NCI-H1436 treated with DMSO at 0.1 percent for 48 hours (cell line): ENCODE data around the gene LOXL3.
"Not testable (repeated sequence)": the region's sequence is repeated elsewhere in the genome, so short reads cannot be mapped to it uniquely, and the experiment has no call there.

Experiments
- DNase-seq: peaks from one replicate; lab custom pipeline; 2025; lab: John Stamatoyannopoulos, UW

Gene LOXL3

DNA sequence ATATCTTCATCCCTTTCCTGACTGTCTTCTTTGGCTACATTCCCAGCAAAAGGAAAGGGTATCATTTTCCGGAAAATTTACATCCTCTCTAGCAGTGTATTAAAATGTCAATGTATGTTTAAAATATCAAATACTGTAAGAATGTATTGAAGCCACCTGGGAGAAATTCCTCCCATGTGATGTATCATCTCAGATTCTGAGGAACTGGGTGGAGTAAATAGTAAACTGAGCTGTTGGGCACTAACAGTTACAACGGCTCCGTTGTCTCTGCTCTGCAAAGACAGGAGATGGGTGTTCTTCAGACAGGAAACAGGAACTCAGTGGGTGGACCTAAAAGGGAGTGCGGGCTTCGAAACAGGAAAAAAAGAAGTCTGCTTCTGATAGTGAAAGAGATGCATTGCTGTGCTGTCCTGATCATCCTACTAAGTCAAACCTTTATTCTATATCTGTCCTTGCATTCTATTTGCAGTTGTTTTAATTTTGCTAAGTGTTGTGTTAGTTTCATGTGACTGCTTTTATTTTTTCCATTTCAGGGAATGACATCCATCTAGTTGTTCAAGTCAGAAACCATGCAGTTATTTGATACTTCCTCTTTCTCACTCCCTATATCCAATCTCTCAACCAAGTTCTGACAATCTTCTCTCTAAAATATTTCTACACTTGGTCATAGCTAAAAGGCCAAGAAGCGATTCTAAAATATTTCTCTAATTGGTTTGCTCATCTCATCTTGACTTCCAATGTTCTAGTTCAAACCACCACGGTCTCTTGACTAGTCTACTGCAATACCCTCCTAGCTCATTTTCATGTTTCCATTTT is 20.2 kb upstream of the LOXL3 start:
- DNase-seq = no peak

DNA sequence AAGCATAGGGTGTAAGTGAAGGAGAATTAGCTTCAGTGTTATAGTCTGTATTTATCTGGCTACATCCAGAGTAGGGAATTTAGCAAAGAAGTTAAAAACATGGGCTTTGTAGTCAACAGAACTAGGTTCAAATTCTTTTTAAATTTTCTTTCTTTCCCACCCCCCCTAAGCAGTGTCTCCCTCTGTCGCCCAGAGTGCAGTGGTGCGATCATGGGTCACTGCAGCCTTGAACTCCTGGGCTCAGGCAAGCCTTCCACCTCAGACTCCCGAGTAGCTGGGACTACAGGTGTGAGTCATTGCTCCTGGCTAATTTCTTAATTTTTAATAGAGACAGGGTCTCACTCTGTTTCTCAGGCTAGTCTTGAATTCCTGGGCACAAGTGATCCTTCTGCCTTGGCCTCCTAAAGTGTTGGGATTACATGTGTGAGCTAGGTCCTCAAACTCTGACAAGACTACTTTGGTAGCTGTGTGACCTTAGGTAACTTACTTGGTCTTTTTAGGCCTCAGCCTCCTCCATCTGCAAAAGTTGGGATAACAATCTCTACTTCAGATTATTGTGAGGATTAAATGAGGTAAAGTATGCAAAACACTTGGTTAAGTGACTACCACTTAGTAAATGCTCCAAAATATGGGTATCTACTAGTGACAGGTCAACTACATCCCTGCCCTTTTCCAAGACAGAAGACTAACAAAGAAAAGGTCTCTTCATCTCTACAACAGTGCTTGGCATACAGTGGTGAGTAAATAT is 18.6 kb upstream of the LOXL3 start:
- DNase-seq = no peak

DNA sequence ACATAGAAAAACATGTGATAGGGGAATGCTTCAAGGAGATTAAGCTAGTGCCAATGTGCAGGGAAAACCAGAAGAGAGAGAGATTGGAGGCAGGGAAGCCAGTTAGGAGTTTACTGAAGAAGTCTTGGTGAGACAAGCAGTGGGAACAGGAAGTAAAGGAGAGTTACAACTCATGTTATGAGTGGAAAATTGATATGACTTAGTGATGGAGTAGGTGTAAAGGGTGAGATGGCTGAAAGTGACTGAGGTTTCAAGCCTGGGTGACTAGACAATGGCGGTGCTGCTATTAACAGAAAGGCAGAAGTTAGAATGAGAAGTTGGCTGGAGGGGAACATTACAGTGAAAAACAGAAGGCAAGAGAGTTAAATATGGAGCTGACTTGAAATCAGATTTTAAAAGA is 17.3 kb upstream of the LOXL3 start:
- no peak for DNase-seq

DNA sequence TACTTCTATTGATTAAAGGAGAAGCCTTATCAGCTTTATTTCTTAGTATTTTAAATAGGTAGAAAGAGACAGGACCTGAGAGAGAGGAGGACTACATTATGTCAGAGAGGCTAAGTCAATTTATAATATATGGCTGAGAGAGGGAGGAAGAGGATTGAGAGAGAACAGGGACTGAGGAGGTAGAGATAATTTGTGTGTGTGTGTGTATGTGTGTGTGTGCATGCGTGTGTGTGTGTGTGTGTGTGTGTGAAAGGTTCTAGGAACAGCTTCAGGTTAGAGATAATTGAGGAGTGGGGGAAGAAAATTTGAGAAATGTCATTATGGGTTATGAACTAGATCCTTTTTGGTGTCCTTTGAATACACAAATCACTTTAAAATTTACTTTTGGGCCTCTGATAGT is 15.9 kb upstream of the LOXL3 start:
- DNase-seq = no peak

DNA sequence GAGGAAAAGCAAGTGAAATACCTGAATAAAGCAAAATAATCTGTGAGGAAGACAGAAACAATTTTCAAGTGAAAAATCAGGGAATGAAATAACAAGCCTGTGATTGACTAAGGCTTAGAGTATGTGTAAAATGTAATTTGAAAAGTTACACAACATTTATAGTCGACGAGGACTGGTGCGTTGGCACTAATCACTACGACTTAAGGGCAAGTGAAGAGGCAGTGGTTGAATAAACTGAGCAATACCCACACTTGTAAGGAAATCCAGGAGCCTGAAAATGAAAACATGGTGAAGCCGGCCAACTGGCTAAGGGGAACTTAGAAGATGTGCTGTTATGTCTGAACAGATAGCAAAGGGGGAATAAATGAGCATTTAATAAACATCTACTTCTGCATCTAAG is 14.1 kb upstream of the LOXL3 start:
- DNase-seq = no peak

DNA sequence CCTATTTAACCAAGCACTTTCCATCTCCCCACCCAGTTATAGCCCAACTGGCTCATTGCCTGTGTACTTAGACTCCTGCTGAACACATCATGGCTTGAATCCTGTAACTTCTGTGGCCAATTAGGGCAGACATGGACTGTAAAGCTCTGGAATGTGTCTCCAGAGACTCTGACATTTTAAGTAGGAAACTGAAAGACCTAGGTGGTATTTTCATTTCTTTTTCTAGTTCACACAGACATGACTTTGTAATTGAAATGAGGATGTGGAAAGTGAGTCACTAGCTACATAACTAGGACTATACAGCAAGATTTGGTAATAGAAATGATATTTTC is 13.0 kb upstream of the LOXL3 start:
- no peak for DNase-seq

DNA sequence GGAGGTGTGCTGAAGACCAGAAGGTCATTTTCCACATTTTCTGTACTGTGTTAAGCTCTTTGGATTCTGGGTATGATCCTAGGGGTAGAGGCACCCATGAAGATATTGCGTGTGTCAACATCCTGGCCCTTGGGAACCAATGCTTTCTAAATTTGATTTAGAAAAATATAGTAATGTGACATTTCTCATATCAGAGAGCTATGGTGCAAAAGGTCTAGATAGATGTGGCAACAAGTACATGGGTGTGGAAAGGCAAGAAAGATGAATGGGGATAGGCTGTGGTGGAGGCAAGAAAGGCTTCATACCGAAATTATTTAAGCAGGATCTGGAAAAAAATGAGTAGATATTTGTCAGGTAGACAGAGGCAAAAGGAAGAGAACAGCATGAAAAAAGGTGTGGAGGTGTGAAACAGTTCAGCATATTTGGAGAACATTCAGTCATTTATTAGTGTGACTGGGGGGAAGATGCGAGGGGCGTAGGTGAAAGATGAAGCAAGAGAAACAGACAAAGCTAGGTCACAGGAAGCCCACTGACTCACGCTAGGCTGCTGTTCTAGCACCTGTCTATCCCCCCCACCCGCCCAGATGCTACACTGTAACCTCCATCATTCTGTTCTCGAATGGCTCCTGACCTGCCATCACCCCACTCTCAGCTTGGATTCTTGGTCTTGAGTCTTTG is 12.5 kb upstream of the LOXL3 start:
- no peak for DNase-seq

DNA sequence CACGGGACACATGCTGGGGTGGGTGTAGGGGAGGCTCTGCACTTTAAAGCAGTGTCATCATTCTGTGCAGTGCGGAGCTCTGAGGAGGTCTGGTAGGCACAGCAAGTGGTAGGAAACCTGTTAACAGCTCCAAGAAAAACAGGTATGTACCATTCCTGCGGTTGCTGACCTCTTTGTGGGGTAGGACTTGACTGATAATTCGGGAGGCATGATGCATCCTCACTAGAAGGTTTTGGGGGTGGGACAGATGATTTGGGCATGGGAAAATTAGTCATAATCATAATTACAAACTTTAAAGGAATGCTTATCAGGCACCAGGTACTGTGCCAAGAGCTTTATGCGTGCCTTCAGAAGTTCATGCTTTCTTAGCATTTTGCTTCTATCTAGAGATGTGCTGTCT is 10.5 kb upstream of the LOXL3 start:
- DNase-seq = no peak

DNA sequence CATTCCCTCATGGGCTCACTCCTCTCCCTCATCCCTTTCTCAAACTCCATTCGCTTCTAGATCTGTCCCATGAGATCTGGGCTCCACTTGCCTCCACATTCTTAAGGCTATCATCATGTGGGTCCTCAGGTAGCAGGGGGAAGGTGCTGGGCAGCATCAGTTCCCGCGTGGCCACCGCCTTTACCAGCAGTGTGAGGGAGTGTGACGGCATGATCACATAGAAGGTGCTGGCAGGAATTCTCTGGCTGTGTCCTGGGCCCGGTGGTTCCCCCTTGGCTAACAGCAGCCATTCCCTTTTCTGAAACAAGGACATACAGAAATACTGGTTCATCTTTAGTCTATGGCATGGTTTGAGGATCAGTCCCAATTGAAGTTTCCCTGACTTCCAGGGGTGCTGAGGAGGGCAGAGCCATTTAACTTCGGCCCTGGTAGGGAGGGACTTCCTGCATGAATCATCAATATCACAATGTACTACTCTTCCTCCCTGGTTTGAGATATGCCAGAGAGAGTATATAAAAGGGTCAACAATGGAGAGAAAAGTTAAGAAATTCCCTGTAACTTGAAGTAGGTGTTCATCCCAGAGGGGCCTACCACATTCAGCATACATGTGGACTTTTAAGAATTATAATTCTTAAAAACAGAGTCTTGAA is 8.5 kb upstream of the LOXL3 start:
- DNase-seq = no peak

DNA sequence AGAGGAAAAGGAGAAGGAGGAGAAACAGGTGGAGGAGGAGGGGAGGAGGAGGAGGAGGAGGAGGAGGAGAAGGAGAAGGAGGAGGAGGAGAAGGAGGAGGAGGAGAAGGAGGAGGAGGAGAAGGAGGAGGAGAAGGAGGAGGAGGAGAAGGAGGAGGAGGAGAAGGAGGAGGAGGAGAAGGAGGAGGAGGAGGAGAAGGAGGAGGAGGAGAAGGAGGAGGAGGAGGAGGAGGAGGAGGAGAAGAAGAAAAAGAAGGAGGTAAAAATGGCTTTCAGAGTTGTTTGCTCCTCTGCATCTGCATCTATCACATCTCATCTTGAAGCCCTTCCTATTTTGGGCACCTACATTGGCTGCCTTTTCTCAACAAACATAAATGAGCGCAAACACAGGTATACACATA is 7.3 kb upstream of the LOXL3 start:
- DNase-seq = not testable (repeated sequence)

DNA sequence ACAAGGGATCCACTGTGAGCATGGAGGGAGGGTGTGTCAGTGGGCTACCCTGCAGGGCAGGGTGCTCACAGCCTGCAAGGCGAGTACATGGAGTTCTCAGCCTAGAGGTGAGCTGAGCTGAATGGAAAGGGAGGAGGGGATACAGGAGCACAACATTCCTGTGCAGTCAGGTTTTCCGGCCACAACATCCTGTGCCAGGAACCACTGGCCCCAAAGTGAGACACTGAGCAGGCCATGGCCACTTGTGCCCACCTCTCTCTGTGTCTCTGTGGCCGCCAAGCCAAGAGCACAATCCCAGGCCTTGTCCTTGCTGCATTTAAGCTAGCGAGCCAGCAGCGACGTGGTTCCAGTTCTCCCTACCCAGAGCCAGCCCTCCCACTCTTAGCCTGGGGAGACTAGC is 6.8 kb upstream of the LOXL3 start:
- DNase-seq = no peak

DNA sequence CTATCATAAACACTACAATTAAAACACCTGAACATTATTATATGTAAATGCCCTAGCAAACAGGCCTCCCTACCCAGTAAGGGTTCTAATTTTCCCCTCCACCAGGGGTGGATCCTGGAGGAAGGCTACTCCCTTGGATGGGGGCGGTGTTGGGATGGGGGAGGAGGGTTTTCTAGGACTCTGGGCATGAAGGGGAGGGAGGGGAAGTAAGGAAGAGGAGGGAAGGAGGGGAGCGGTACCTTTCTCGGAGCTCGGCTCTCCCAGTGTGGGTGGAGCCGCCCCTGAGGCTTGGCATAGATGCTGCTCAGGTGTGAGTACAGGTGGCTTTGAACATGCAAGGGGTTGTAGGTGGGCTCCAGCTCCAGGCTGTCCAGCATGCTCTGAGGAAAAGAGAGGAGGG is 6.2 kb upstream of the LOXL3 start:
- no peak for DNase-seq

DNA sequence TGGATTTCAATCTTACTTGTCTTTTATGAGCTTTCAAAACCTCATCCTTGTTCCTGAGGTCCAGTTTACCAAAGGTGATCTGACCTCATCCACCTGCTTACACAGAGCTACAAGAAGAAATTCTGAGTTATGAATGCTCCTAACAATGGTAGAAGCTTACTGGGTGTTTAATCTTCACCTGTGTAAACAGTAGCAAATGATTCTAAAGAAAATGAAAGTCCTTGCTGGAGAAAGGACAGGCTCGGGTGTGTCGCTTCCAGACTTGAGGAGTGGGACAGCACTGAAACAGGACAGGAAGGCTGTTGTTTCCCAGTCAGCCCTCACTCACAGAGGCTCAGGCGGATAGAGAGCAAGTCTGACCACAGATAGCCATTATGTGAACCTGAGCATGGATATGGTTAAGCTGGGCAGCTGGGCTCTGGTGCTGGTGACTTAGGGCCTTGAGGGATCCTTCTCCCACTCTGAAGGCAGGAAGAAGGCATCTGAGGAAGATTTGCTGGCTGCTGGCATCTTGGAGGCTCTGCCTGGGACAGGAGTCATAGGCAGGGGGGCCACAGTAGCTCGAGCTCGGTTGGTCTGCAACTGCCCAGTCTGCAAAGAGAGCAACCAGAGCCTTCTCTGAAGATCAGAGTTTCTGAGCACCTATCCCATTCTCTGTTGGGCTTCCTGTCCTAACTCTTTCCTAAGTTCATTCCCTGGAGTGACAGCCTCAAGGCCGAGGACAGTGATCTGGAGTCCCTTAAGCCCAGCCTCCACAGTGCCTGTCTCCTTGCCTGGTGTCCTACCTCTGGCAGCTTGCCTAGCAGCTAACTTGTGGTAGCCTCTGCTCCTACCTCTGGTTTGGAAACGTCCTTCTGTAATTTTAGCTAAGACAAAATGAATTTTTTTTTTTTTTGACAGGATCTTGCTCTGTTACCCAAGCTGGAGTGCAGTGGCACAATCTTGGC is 4.8 kb upstream of the LOXL3 start:
- DNase-seq = no peak

DNA sequence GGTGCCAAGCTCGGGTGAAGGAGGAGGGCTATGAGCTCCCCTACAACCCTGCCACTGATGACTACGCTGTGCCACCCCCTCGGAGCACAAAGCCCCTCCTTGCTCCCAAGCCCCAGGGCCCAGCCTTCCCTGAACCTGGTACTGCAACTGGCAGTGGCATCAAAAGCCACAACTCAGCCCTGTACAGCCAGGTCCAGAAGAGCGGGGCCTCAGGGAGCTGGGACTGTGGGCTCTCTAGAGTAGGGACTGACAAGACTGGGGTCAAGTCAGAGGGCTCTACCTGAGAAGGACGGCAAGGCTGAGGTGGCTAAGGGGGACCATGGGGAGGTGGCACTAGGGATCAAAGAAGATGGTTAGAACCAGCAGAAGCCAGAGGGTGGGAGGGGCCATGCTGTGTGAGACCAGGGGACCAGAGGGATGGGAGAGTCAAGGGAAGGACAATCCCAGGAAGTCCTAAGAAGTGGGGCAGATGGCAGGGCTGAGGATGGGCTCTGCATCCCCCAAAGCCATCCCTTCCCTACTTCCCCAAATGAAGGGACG is 3.2 kb upstream of the LOXL3 start:
- no peak for DNase-seq

DNA sequence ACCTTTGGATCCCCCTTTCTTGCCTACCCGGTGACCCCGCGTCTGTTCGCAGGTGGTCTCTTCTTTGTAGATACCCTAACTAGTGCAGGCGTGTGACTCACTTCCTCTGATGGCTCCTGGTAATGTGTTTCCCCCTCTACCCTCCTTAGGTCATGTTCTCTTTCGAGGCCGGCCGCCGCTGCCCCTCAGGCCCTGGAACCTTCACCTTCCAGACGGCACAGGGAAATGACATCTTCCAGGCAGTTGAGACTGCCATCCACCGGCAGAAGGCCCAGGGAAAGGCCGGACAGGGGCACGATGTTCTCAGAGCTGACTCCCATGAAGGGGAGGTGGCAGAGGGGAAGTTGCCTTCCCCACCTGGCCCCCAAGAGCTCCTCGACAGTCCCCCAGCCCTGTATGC is 2.4 kb upstream of the LOXL3 start:
- DNase-seq = no peak

DNA sequence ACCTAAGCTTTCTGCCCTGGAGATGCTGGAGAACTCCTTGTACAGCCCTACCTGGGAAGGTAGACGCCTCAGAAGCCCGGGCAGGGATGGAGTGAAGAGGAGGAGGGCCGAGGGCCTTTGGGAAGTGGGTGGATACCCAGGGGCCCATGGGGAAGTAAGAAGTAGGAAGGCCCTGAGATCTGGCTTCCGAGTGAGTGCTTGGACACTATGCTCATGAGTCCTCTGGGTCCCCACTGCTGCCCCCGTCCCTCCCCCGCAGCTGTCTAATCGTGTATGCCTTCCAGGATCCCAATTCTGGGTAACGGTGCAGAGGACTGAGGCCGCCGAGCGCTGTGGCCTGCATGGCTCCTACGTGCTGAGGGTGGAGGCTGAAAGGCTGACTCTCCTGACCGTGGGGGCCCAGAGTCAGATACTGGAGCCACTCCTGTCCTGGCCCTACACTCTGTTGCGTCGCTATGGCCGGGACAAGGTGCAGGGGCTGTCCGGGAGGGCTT is 1.9 kb upstream of the LOXL3 start:
- no peak for DNase-seq

DNA sequence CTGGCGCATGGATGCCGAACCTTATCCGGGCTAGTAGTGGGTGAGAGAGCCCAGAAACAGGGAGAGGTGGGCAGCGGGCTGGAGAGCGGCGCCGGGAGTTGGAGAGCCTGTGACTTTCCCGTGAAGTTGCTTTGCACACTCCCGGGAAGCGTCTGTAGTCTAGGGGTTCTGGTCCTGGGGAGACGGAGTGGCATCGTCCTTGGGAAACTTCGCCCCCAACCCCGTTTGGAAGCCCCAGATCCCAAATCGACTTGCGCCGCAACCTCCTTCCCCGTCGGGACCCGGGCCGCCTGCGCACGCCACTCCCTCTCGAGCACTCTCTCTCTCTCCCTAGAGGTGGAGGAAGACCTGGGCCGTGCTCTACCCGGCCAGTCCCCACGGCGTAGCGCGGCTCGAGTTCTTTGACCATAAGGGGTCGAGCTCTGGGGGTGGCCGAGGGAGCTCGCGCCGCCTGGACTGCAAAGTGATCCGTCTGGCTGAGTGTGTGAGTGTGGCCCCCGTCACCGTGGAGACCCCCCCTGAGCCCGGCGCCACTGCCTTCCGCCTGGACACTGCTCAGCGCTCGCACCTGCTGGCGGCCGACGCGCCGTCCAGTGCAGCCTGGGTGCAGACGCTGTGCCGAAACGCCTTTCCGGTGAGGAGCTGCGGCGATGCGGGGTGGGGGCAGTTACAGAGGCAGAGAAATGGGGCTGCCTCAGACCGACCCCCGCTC is 1.2 kb upstream of the LOXL3 start:
- DNase-seq = no peak

DNA sequence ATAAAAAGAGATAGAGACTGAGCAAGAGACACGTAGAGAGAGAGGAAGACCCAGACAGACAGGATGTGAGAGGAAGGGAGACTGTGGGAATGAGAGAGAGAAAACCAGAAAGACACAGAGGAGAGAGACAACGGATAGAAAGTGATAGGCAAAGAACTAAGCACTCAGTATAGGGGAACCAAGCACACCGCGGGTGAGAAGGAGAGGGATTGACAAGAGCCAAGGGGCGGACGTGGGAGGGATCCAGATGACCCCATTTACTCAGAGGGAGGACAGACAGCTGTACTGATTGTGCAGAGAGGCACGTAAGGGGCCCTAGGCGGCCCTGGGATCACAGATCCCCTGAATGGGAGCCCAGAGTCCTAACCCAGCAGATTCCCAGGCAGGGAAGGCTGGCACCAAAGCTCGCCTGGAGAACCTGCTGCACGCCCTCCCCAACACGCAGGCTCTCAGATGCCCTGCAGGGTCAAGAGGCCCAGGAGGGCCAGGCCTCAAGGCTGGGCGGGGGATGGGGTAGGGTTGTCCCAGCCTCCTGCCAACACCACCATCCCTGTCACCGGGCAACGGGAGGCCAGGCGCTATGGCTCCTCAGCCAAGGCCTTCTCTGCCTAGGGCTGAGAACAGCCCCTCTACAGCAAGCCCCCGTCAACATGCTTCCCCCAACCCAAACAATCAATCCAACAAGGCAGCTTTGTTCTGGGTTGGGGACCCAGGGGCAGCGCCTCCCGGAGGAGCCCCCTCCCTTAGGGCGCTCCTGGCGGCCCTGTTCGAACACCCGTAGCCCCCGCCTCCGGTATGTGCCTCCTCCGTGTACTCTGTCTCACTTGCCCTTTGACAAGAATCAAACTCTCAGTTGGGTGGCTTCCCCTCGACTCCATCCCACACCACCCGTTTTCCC is 579 bp downstream of the LOXL3 start:
- no peak for DNase-seq
